C4-2B (cell line): Measurements from ENCODE around the gene ING5.

ENCODE experiments used
- H3K27ac ChIP-seq: fragments of 450-650 bp; 2 replicates; pipeline ENCODE4 v1.5.1; 2017
- CTCF ChIP-seq: fragments of 450-650 bp; conservative IDR thresholded peaks from 2 replicates; pipeline ENCODE4 v1.5.1; 2017; ENCODE audit warnings: mild to moderate bottlenecking
- ZFX ChIP-seq: fragments of 450-650 bp; IDR thresholded peaks from 2 replicates; pipeline ENCODE4 v1.6.1; 2017

ING5 gene

DNA sequence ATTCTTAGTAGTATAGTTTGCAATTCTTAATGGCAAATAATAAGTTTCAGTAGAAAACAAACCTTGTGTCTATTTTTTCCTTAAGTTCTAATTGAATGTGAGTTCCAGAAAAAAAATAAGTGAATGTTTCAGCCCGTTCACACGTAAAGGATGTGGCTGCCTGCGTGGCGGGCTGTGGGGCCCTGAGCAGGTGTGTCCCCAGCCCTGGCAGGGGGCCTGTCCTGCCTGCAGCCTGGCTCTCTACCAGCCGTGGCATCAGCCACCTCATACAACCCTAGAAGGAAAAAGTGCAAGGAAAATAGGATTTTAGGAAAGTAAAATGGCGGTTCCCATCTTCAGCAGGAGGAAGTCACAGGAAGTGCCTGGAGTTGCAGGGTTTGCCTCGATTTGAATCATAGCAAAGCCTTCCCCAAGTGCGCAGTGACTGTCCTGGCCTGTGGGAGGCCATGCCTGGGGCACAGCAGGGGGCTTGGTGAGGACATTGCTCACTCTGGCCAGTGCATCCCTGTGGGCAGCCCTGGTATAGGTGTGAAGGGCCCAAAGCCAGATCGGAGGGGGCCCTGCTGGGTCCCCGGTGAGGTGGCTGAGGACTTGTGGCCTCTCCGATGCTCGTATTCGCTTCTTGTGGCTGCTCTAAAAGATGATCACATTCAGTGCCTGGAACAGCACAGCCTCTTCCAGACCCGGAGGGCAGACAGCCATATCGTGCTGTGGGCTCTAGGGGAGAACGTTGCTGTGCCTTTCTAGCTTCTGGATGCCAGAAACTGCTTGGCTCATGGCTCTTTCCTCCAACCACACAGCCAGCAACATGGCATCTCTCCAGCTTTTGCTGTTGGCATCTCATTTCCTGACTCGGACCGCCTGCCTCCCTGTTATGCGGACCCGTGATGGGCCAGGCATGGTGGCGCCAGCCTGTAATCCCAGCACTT, 27.8 kb upstream of the ING5 start:
- TF ChIP-seq ZFX (no peak), CTCF (no peak)
- no peak overlapping the region for H3K27ac ChIP-seq

- TF ChIP-seq CTCF (no peak), ZFX (no peak)
- H3K27ac ChIP-seq = no peak overlapping the region
These were observed 26.0 kb upstream of the ING5 start for GRCh38 chr2:241675885-241676284.

DNA sequence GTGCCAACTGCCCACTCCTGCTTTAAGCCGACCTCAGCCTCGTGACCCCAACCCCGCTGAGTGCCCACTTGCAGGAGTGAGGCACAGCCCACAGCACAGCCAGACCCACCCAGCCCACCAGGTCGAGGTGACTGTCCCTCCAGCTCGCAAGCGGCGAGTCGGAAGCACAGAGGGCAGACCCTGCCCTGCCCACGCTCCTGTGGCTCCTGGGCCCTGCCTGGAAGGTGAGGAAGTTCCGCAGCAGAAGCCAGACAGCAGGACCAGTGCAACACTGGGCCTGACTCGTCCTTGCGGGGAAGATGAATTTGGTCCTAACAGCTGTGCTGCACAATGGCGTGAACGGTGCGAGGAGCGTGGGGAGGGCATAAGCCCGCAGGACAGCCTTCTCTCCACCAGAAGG, 25.2 kb upstream of the ING5 start:
- no peak overlapping the region for H3K27ac ChIP-seq
- TF ChIP-seq ZFX (no peak), CTCF (no peak)

DNA sequence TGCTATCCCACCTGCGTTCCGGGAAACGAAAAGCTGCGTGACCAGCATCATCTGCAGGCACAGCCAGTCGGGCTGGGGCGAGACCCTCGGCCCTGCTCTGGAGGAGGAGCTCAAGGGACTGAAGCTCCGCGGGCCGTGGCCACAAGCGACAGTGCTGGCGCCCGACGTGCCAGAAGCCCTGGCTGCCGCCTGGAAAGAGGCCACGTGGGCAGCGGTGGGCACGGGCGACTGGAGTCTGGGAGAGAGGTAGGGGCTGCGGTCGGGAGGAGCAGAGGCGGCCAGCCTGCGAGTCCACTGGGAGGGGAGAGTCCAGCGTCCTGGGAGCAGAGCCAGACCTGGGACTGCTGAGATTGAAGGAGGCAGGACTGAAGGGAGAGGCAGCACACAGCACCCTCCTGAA, 24.4 kb upstream of the ING5 start:
- no peak overlapping the region for H3K27ac ChIP-seq
- TF ChIP-seq CTCF = no peak
- no peak for TF ChIP-seq ZFX

DNA sequence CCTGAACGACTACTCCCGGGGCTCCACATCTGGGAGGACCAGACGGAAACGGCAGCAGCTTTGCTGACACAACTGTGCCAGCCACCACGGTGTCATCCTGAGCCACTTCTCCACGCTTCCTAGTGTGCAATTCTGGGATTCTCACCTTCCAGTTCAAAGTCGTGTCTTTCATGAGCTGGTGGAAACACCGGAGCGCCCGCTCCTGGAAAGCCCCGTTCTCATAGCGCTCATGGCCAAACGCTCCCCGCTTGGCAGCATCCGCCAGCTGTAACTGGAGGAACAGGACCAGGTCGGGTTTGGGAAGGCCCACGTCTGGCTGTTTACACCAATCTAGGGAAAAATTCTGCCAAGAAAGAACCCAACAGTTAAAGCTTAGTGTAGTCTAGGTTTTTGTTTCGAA, 23.5 kb upstream of the ING5 start:
- TF ChIP-seq CTCF = no peak
- no peak for TF ChIP-seq ZFX
- no peak overlapping the region for H3K27ac ChIP-seq

DNA sequence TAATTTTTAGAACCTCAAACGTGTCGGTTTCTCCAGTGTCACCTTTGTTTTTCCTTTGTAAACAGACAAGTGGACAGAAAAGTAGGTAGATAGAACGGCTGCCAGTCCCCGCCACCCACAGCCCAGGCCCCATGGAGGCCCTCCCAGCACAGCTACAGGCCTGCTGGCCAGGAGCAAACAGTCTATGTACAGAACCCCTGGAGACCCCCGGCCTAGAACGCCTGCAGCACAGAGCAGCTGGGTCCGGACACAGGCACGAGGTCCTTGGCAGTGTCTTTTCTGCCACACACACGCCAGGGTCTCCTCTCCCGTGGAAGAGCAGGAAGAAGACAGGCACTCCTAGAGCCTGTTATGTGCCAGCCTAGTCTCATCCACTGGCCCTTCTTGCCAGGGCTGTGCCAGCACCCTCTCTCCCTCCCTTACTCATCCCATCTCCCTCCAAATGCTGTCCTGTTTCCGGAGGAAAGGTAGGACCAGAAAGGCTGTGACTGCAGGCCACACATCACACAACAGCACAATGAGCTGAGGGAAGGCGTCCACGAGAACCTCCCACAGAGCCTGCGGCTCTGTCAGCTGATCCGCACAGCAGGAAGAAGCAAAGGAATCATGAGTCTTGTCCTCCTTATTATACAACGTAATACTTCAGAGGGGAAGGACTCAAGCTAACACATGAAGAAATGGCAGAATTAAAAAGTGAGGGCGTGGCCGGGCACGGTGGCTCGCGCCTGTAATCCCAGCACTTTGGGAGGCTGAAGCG, 22.9 kb upstream of the ING5 start:
- no peak for TF ChIP-seq CTCF
- no peak for TF ChIP-seq ZFX
- no peak overlapping the region for H3K27ac ChIP-seq

- no peak for TF ChIP-seq CTCF
- TF ChIP-seq ZFX = no peak
- H3K27ac ChIP-seq = no peak overlapping the region
These were observed 21.8 kb upstream of the ING5 start for GRCh38 chr2:241680044-241680443.
